ENCODE data around the gene ZNF451. TPM values are rescaled to one million over a fixed set of nuclear protein-coding genes. Genes with fewer than 3 reads are reported as not detected.

The ZNF451 gene
- total and polyA plus RNA-seq, 4 donors = 5.5 to 108 (median 33.8) TPM

GRCh38 chr6:57180596-57180995 lies 90.6 kb downstream of the ZNF451 start:
- no peaks in the 10 kb centered on the region for H3K9me3 ChIP-seq (ENCODE audit: control insufficient read depth in 4 of 4, low read length in 3 of 4)
- H3K4me1 ChIP-seq (ENCODE audit: control insufficient read depth in 4 of 4, insufficient read depth in 4 of 4, low read length in 3 of 4) = no peaks in the 10 kb centered on the region
- no peak overlapping the region for H3K27ac ChIP-seq (ENCODE audit: low read depth in 1 of 2, low read length in 2 of 2)
- H3K4me3 ChIP-seq (ENCODE audit: low read depth in 1 of 3, low read length in 3 of 3) = no peak overlapping the region
- WGBS = 95% methylated on average over 3 of the region's 3 CpGs
- DNase-seq (ENCODE audit: low spot score) = no peak
- H3K36me3 ChIP-seq (ENCODE audit: control insufficient read depth in 4 of 4, insufficient read depth in 3 of 4, low read depth in 1 of 4, low read length in 3 of 4) = peaks cover 0 to 12% (median 10%) of the 10 kb centered on the region in 4 donors
- H3K9ac ChIP-seq (ENCODE audit: low read depth in 1 of 2, low read length in 2 of 2) = no peak overlapping the region
- no peak for TF ChIP-seq YY1 (IDR thresholded peaks at IDR 0.05)
- no peak for TF ChIP-seq EGR1 (IDR thresholded peaks at IDR 0.05; ENCODE audit: low read depth in 2 of 2)
- TF ChIP-seq, protein P1, sequence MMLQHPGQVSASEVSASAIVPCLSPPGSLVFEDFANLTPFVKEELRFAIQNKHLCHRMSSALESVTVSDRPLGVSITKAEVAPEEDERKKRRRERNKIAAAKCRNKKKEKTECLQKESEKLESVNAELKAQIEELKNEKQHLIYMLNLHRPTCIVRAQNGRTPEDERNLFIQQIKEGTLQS (IDR thresholded peaks at IDR 0.05) = no peak
- no peak for TF ChIP-seq CTCF (IDR thresholded peaks at IDR 0.05; ENCODE audit: low read depth, low read length, missing input control)
- no peak for TF ChIP-seq RXRA (IDR thresholded peaks at IDR 0.05)
- no peak for TF ChIP-seq GABPA (IDR thresholded peaks at IDR 0.05 in 1 of 2, conservative IDR thresholded peaks at IDR 0.05 in 1 of 2)
- TF ChIP-seq TAF1 (conservative IDR thresholded peaks at IDR 0.05) = no peak
- TF ChIP-seq HNF4A (conservative IDR thresholded peaks at IDR 0.05) = no peak
- TF ChIP-seq, protein P2, sequence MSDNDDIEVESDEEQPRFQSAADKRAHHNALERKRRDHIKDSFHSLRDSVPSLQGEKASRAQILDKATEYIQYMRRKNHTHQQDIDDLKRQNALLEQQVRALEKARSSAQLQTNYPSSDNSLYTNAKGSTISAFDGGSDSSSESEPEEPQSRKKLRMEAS (IDR thresholded peaks at IDR 0.05) = no peak
- H3K27me3 ChIP-seq (ENCODE audit: control insufficient read depth in 4 of 4, insufficient read depth in 4 of 4, low read length in 3 of 4) = no peaks in the 10 kb centered on the region

- WGBS = 87% methylated on average over 2 of the region's 2 CpGs
- no peak for DNase-seq (ENCODE audit: low spot score)
- no peak overlapping the region for H3K27ac ChIP-seq (ENCODE audit: low read depth in 1 of 2, low read length in 2 of 2)
- H3K36me3 ChIP-seq (ENCODE audit: control insufficient read depth in 4 of 4, insufficient read depth in 3 of 4, low read depth in 1 of 4, low read length in 3 of 4) = peaks cover 2 to 12% (median 10%) of the 10 kb centered on the region in 4 donors
- no peak overlapping the region for H3K9ac ChIP-seq (ENCODE audit: low read depth in 1 of 2, low read length in 2 of 2)
- no peaks in the 10 kb centered on the region for H3K4me1 ChIP-seq (ENCODE audit: control insufficient read depth in 4 of 4, insufficient read depth in 4 of 4, low read length in 3 of 4)
- no peaks in the 10 kb centered on the region for H3K9me3 ChIP-seq (ENCODE audit: control insufficient read depth in 4 of 4, low read length in 3 of 4)
- H3K4me3 ChIP-seq (ENCODE audit: low read depth in 1 of 3, low read length in 3 of 3) = no peak overlapping the region
- TF ChIP-seq RXRA (IDR thresholded peaks at IDR 0.05) (no peak), REST (IDR thresholded peaks at IDR 0.05) (no peak), CTCF (IDR thresholded peaks at IDR 0.05; ENCODE audit: low read depth, low read length, missing input control) (no peak), NR2F2 (IDR thresholded peaks at IDR 0.05) (no peak), GABPA (IDR thresholded peaks at IDR 0.05 in 1 of 2, conservative IDR thresholded peaks at IDR 0.05 in 1 of 2) (no peak), EGR1 (IDR thresholded peaks at IDR 0.05; ENCODE audit: low read depth in 2 of 2) (no peak), SP1 (IDR thresholded peaks at IDR 0.05) (no peak), JUND (IDR thresholded peaks at IDR 0.05) (no peak), YY1 (IDR thresholded peaks at IDR 0.05) (no peak), FOXA2 (IDR thresholded peaks at IDR 0.05) (no peak), RAD21 (IDR thresholded peaks at IDR 0.05) (no peak), FOXA1 (IDR thresholded peaks at IDR 0.05) (no peak)
- TF ChIP-seq, protein P1 (IDR thresholded peaks at IDR 0.05) = no peak
- no peaks in the 10 kb centered on the region for H3K27me3 ChIP-seq (ENCODE audit: control insufficient read depth in 4 of 4, insufficient read depth in 4 of 4, low read length in 3 of 4)
These were observed 92.0 kb downstream of the ZNF451 start for GRCh38 chr6:57182017-57182432.
